HepG2 (cell line): ENCODE data around the gene RPL11. TPM values are rescaled to one million over a fixed set of nuclear protein-coding genes. Genes with fewer than 3 reads are reported as not detected.

ENCODE experiments used
- ARNTL ChIP-seq: sonication (generic); formaldehyde crosslinking; IDR thresholded peaks from 2 replicates; pipeline ENCODE4 v1.4.0; 2020; ENCODE audit warnings: mild to moderate bottlenecking, missing genetic modification reagents
- EP300 ChIP-seq, 3 experiments: sonication (generic) in 1 of 3; formaldehyde crosslinking in 1 of 3; IDR thresholded peaks; 2 replicates each; pipeline versions ENCODE4 v1.5.1 to v1.6.1; 2011 to 2020; ENCODE audit warnings: low read depth in 2 of 3, low read length in 2 of 3, borderline replicate concordance in 1 of 3, improper control_type of control experiment in 1 of 3, mild to moderate bottlenecking in 1 of 3, missing genetic modification reagents in 1 of 3, moderate library complexity in 1 of 3
- FOSL2 ChIP-seq: sonication (generic); formaldehyde crosslinking; IDR thresholded peaks from 2 replicates; pipeline ENCODE4 v1.4.0; 2020; ENCODE audit warnings: missing genetic modification reagents
- HDAC6 ChIP-seq: fragments of 200-600 bp; sonication (generic); IDR thresholded peaks from 2 replicates; pipeline ENCODE4 v1.7.0; 2017; ENCODE audit warnings: mild to moderate bottlenecking, antibody characterized with exemption, low read length, low read depth
- JUNB ChIP-seq: sonication (generic); formaldehyde crosslinking; IDR thresholded peaks from 2 replicates; pipeline ENCODE4 v1.8.0; 2022; ENCODE audit warnings: missing genetic modification reagents, mild to moderate bottlenecking, borderline replicate concordance
- KAT7 ChIP-seq: IDR thresholded peaks from 2 replicates; pipeline ENCODE4 v1.6.1; 2018; ENCODE audit warnings: borderline replicate concordance, missing compliant biosample characterization
- KLF15 ChIP-seq: sonication (generic); formaldehyde crosslinking; IDR thresholded peaks from 2 replicates; pipeline ENCODE4 v1.8.1; 2023; ENCODE audit warnings: borderline replicate concordance, mild to moderate bottlenecking, inconsistent platforms, missing genetic modification reagents, mixed read lengths
- KMT2B ChIP-seq: IDR thresholded peaks from 2 replicates; pipeline ENCODE4 v1.6.1; 2016; ENCODE audit warnings: missing genetic modification reagents, missing compliant biosample characterization
- NR2F6 ChIP-seq, 2 experiments: IDR thresholded peaks; 2 replicates each; pipeline ENCODE4 v1.6.1; 2016; ENCODE audit warnings: antibody characterized with exemption in 1 of 2, mild to moderate bottlenecking in 1 of 2
- RAD51 ChIP-seq: fragments of 450-650 bp; IDR thresholded peaks from 2 replicates; pipeline ENCODE4 v1.6.1; 2016; ENCODE audit warnings: borderline replicate concordance
- RBM39 ChIP-seq: fragments of 200-400 bp; formaldehyde crosslinking; IDR thresholded peaks from one replicate; pipeline ENCODE4 v1.6.1; 2018; ENCODE audit warnings: antibody characterized with exemption, mild to moderate bottlenecking, low read depth, low read length; ENCODE audit not compliant: poor library complexity, severe bottlenecking
- SIN3B ChIP-seq: fragments of 150-350 bp; IDR thresholded peaks from 2 replicates; pipeline ENCODE4 v1.6.1; 2014; ENCODE audit warnings: low read length
- STAT6 ChIP-seq: sonication (generic); formaldehyde crosslinking; IDR thresholded peaks from 2 replicates; pipeline ENCODE4 v1.4.0; 2020; ENCODE audit warnings: missing genetic modification reagents, mild to moderate bottlenecking, borderline replicate concordance
- ZHX1 ChIP-seq: sonication (generic); formaldehyde crosslinking; IDR thresholded peaks from 2 replicates; pipeline ENCODE4 v1.8.1; 2022; ENCODE audit warnings: low read depth, mild to moderate bottlenecking, missing genetic modification reagents
- ZNF138 ChIP-seq: sonication (generic); formaldehyde crosslinking; IDR thresholded peaks from 2 replicates; pipeline ENCODE4 v1.5.0; 2020; ENCODE audit warnings: mild to moderate bottlenecking, low read depth, missing genetic modification reagents
- ZNF263 ChIP-seq: sonication (generic); formaldehyde crosslinking; IDR thresholded peaks from 2 replicates; pipeline ENCODE4 v1.4.0; 2020; ENCODE audit warnings: missing genetic modification reagents
- ZNF337 ChIP-seq: sonication (generic); formaldehyde crosslinking; IDR thresholded peaks from 2 replicates; pipeline ENCODE4 v1.5.1; 2020; ENCODE audit warnings: missing genetic modification reagents, low read depth, mild to moderate bottlenecking, borderline replicate concordance
- ZNF33B ChIP-seq: sonication (generic); formaldehyde crosslinking; IDR thresholded peaks from 2 replicates; pipeline ENCODE4 v1.5.1; 2020; ENCODE audit warnings: mild to moderate bottlenecking, missing genetic modification reagents
- ZNF382 ChIP-seq: sonication (generic); formaldehyde crosslinking; IDR thresholded peaks from 2 replicates; pipeline ENCODE4 v1.5.0; 2020; ENCODE audit warnings: missing genetic modification reagents, mild to moderate bottlenecking, borderline replicate concordance
- ZNF430 ChIP-seq: sonication (generic); formaldehyde crosslinking; IDR thresholded peaks from 2 replicates; pipeline ENCODE4 v1.9.0; 2021; ENCODE audit warnings: mild to moderate bottlenecking, missing genetic modification reagents
- ZNF569 ChIP-seq: sonication (generic); formaldehyde crosslinking; IDR thresholded peaks from 2 replicates; pipeline ENCODE4 v1.5.0; 2020; ENCODE audit warnings: mild to moderate bottlenecking, missing genetic modification reagents, moderate library complexity, borderline replicate concordance
- ZNF770 ChIP-seq: sonication (generic); formaldehyde crosslinking; IDR thresholded peaks from 2 replicates; pipeline ENCODE4 v1.5.0; 2020; ENCODE audit warnings: mild to moderate bottlenecking, missing genetic modification reagents
- polyA plus RNA-seq, 8 experiments: library from polyadenylated mRNA; depleted of rRNA in 3 of 8; stranded (reverse) in 7 of 8; unstranded in 1 of 8; fragments of >200 nt; fragmentation: Illumina TruSeq in 4 of 8; extraction: Trizol in 4 of 8; gene quantifications; 2 replicates each; pipeline versions ENCODE4 v1.2.1 to v1.2.3, GENCODE V29; 2011 to 2016; ENCODE audit warnings: low read depth in 4 of 8, missing spikeins in 1 of 8, mixed read lengths in 1 of 8; ENCODE audit not compliant: insufficient read depth in 1 of 8
- total RNA-seq, 5 experiments: library from RNA; depleted of rRNA; stranded (reverse); fragments of >200 nt; fragmentation: Illumina TruSeq; extraction: Trizol; gene quantifications; 2 replicates each; pipeline ENCODE4 v1.2.3, GENCODE V29; 2016; ENCODE audit warnings: low read depth in 1 of 5

RPL11 gene
- total and polyA plus RNA-seq, 2 of the 13 experiments (the other 11 are each of a cell fraction or from before 2014, with no cell fraction given), result 1,682 to 2,010 TPM

- no peak; the same call in 1 of the 2 replicates for TF ChIP-seq ZHX1 (CRISPR knock-in tag)
- TF ChIP-seq ZNF337, result no peak
- no peak for TF ChIP-seq RBM39
- no peak for TF ChIP-seq EP300 (IDR thresholded peaks at IDR 0.05; ENCODE audit: low read depth in 2 of 2, low read length in 2 of 2)
- no peak for TF ChIP-seq EP300 (CRISPR knock-in tag; IDR thresholded peaks at IDR 0.05; ENCODE audit: borderline replicate concordance)
- no peak for TF ChIP-seq ZNF569 (CRISPR knock-in tag)
- no peak for TF ChIP-seq NR2F6 (IDR thresholded peaks at IDR 0.05)
- TF ChIP-seq NR2F6 (CRISPR knock-in tag; IDR thresholded peaks at IDR 0.05), result peak; percentile 20; the same call in 1 of the 2 replicates
- no peak for TF ChIP-seq KAT7 (CRISPR knock-in tag)
- TF ChIP-seq ARNTL (CRISPR knock-in tag), result no peak
- TF ChIP-seq RAD51, result no peak
- TF ChIP-seq JUNB (CRISPR knock-in tag), result no peak
- no peak for TF ChIP-seq HDAC6
- TF ChIP-seq STAT6 (CRISPR knock-in tag), result no peak
- no peak for TF ChIP-seq KLF15 (CRISPR knock-in tag)
- no peak for TF ChIP-seq ZNF138 (CRISPR knock-in tag)
- TF ChIP-seq KMT2B (CRISPR knock-in tag), result peak; percentile 69
- TF ChIP-seq ZNF430 (CRISPR knock-in tag), result peak; percentile 79; the same call in 1 of the 2 replicates
- TF ChIP-seq ZNF770 (CRISPR knock-in tag), result no peak
- peak; percentile 84 for TF ChIP-seq FOSL2 (CRISPR knock-in tag)
- TF ChIP-seq ZNF33B, result no peak
- no peak for TF ChIP-seq ZNF382 (CRISPR knock-in tag)
- peak; percentile 59; the same call in 1 of the 2 replicates for TF ChIP-seq ZNF263 (CRISPR knock-in tag)
- TF ChIP-seq SIN3B, result no peak
These were observed 18.4 kb upstream of the RPL11 start (continued) for GRCh38 chr1:23673086-23673813.
